Smooth muscle cell (in vitro differentiated cells): Measurements from ENCODE around the gene ADO. TPM values are rescaled to one million over a fixed set of nuclear protein-coding genes. Genes with fewer than 3 reads are reported as not detected.

Source experiments
- DNase-seq: peaks from one replicate; lab custom pipeline; 2025; ENCODE audit not compliant: unreplicated experiment; lab: John Stamatoyannopoulos, UW
- H2AFZ ChIP-seq: fragments of 200-600 bp; sonication (generic); 2 replicates; pipeline ENCODE4 v1.6.0; 2016; ENCODE audit warnings: antibody characterized with exemption, low read depth, mild to moderate bottlenecking
- H3F3A ChIP-seq: fragments of 200-600 bp; sonication (generic); 2 replicates; pipeline ENCODE4 v1.6.0; 2017; ENCODE audit warnings: antibody characterized with exemption, low read depth
- H3K27ac ChIP-seq: fragments of 200-600 bp; sonication (generic); 2 replicates; pipeline ENCODE4 v1.5.1; 2016; ENCODE audit warnings: low read depth, mild to moderate bottlenecking
- H3K27me3 ChIP-seq: fragments of 200-600 bp; sonication (generic); 2 replicates; pipeline ENCODE4 v1.6.1; 2016; ENCODE audit warnings: low read depth, mild to moderate bottlenecking
- H3K36me3 ChIP-seq: fragments of 200-600 bp; sonication (generic); 2 replicates; pipeline ENCODE4 v1.5.1; 2016; ENCODE audit warnings: low read depth
- H3K4me1 ChIP-seq: fragments of 200-600 bp; sonication (generic); 2 replicates; pipeline ENCODE4 v1.5.1; 2016; ENCODE audit warnings: low read depth
- H3K4me2 ChIP-seq: fragments of 200-600 bp; sonication (generic); 2 replicates; pipeline ENCODE4 v1.6.0; 2016; ENCODE audit warnings: mild to moderate bottlenecking
- H3K4me3 ChIP-seq: fragments of 200-600 bp; sonication (generic); 2 replicates; pipeline ENCODE4 v1.5.1; 2016; ENCODE audit warnings: mild to moderate bottlenecking
- H3K79me2 ChIP-seq: fragments of 200-600 bp; sonication (generic); 2 replicates; pipeline ENCODE4 v1.6.0; 2016; ENCODE audit warnings: low read depth, mild to moderate bottlenecking
- H3K9ac ChIP-seq: fragments of 200-600 bp; sonication (generic); 2 replicates; pipeline ENCODE4 v1.6.0; 2016; ENCODE audit warnings: low read depth
- H3K9me3 ChIP-seq: fragments of 200-600 bp; sonication (generic); replicated peaks from 2 replicates; pipeline ENCODE4 v1.5.1; 2016; ENCODE audit warnings: low read depth
- H4K20me1 ChIP-seq: fragments of 200-600 bp; sonication (generic); 2 replicates; pipeline ENCODE4 v1.6.0; 2016; ENCODE audit warnings: low read depth
- WGBS: methylation state at CpG from one replicate; pipeline ENCODE4 v1.1.7; 2016; ENCODE audit warnings: low lambda C conversion rate; 5-methylcytosine and 5-hydroxymethylcytosine counted together
- polyA plus RNA-seq: library from polyadenylated mRNA; unstranded; fragments of >200 nt; fragmentation: Nextera tagmentation; extraction: Ambion mirVana; gene quantifications from 2 replicates; pipeline ENCODE4 v1.2.1, GENCODE V29; 2016
- total RNA-seq: library from RNA; depleted of rRNA; stranded (reverse); fragments of >200 nt; gene quantifications from 2 replicates; pipeline ENCODE4 v1.2.3, GENCODE V29; 2014
- TF ChIP-seq, protein P1 (sequence below): fragments of 200-600 bp; sonication (generic); IDR thresholded peaks from 2 replicates; pipeline ENCODE4 v1.5.1; 2017; ENCODE audit warnings: borderline replicate concordance, mild to moderate bottlenecking, antibody characterized with exemption; ENCODE audit not compliant: insufficient read depth, poor library complexity, severe bottlenecking

The ADO gene
- total and polyA plus RNA-seq, 2 experiments from 2014 or later = 11.9 to 32.4 TPM

DNA sequence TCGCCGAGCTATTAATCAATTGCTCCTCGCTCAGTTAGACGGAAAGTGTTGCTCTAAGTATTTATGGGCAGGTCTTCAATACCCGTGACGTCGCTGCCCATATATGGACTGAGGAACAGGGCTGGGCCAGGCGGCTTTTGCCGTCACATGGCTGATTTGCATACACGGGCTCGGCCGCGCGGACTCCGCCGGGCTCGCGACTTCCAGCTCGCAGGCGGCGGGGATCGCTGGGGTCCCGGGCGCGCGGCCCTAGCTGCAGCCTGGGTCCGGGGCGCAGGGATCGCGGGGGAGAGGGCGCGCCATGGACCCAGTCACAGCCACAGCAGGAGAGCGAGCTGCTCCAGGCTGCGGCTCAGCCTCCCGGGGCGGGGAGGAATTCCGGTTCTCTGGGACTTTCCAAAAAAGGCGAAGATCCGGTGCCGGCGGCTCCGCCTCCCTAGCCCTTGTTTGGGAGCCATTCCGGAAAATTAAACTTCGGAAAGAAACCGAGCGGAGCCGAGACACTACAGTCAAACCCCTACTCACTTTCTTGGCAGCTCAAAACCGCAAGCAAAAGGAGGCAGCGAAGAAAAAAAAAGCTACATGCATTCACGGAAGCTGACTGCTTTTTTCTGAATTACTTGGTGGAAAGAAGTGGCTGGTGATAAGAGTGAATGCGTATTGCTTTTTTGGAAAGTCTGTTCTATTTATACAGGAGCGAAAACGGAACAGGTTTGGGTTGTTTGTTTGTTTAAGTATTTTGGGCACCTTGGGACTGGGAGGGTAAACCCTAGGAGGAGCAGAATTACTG lies 12.0 kb downstream of the ADO start, which contains the start of gene EGR2:
TSS of gene EGR2 (minus strand) at position 36 of the 790 bp plus-strand sequence. CDS start 337 bp downstream, outside the sequence.
- Histone ChIP-seq H3K4me1 (peaks cover 6% of the 10 kb centered on the region), H2AFZ (no peak within 1 kb of the TSS), H4K20me1 (peaks cover 46% of the 10 kb centered on the region), H3K4me2 (peak within 1 kb of the TSS; percentile 87), H3K27me3 (peaks cover 7% of the 10 kb centered on the region), H3K4me3 (peak within 1 kb of the TSS; percentile 68), H3K9me3 (no peaks in the 10 kb centered on the region), H3K36me3 (no peaks in the 10 kb centered on the region), H3F3A (peaks cover 15% of the 10 kb centered on the region), H3K9ac (peak within 1 kb of the TSS; percentile 76), H3K27ac (peak within 1 kb of the TSS; percentile 79), H3K79me2 (peaks cover 35% of the 10 kb centered on the region)
- TF ChIP-seq, protein P1, sequence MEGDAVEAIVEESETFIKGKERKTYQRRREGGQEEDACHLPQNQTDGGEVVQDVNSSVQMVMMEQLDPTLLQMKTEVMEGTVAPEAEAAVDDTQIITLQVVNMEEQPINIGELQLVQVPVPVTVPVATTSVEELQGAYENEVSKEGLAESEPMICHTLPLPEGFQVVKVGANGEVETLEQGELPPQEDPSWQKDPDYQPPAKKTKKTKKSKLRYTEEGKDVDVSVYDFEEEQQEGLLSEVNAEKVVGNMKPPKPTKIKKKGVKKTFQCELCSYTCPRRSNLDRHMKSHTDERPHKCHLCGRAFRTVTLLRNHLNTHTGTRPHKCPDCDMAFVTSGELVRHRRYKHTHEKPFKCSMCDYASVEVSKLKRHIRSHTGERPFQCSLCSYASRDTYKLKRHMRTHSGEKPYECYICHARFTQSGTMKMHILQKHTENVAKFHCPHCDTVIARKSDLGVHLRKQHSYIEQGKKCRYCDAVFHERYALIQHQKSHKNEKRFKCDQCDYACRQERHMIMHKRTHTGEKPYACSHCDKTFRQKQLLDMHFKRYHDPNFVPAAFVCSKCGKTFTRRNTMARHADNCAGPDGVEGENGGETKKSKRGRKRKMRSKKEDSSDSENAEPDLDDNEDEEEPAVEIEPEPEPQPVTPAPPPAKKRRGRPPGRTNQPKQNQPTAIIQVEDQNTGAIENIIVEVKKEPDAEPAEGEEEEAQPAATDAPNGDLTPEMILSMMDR = no peak
- under 1% methylated on average over 47 of the region's 53 CpGs for WGBS
- peak; percentile 97 for DNase-seq

DNA sequence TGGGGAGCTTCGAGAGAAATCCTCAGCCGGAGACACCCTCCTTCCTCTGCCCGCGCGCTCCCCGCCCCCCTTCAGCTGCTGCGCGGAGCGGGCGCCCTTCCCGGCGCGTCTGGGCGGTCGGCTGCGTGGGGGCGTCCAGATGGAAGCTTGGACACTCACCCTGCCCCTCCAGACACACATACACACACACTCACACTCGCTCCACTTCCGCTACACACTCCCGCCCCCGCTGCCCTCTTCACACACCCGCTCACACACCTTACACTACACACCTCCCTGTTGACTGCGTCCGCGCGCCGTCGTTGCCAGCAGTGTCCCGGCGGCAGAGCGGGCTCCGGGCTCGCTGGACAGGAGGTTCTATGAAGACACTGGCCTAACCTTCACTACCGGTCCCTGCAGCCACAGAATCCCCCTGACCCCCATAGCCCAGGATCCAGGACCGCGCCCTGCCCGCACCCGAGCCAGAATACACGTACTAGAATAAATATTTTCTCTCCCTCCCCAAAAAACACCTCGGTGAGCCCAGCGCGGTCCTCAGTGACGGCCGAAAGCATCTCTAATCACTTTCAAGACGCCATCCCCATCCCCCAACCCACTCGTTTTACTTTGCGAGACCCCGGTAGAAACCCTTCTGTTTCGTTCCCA lies 12.7 kb downstream of the ADO start:
- H3K79me2 ChIP-seq = peaks cover 35% of the 10 kb centered on the region
- WGBS = 2% methylated on average over 42 of the region's 49 CpGs
- H3F3A ChIP-seq = peaks cover 15% of the 10 kb centered on the region
- peaks cover 39% of the 10 kb centered on the region for H4K20me1 ChIP-seq
- H3K27ac ChIP-seq = peak overlapping the region; percentile 79
- TF ChIP-seq, protein P1 = no peak
- peak overlapping the region; percentile 68 for H3K4me3 ChIP-seq
- H3K27me3 ChIP-seq = peaks cover 9% of the 10 kb centered on the region
- peak overlapping the region; percentile 75 for H3K9ac ChIP-seq
- H3K4me2 ChIP-seq = peak overlapping the region; percentile 87
- no peaks in the 10 kb centered on the region for H3K9me3 ChIP-seq
- no peak overlapping the region for H2AFZ ChIP-seq
- no peak for DNase-seq
- peaks cover 6% of the 10 kb centered on the region for H3K4me1 ChIP-seq
- no peaks in the 10 kb centered on the region for H3K36me3 ChIP-seq

DNA sequence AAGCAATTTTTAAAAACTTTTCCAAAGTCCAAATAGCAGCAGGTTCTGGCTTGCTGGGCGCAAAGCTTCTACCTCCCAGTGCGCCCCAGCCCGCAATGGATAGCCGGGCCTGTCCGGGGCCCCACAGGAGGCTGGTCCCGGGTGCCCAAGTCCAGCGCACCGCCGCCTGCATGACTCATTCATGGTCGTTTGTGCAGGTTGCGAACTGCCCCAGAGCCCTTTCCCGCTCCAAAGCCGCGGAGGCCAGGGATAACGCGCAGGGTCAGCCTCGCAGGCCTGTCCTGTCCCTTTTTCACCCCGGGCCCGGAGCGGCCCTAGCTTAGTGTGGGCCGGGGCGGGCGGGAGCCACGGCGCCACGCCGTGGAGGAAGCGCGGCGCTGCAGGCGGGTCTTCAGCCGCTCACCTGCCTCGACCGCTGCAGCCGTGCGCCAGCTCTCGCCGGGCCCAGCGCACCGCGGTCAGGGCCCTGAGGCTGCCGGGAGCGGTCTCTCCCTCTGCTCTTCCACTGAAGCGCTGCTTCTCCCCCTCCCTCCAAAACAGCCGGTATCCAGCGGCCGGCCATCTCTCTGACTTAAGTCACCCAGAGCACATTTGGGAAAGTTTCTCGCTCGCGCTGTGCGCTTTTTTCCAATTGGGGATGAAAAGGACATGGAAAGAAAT lies 13.4 kb downstream of the ADO start:
- peaks cover 11% of the 10 kb centered on the region for H3K27me3 ChIP-seq
- no peak overlapping the region for H2AFZ ChIP-seq
- peak; percentile 37 for DNase-seq
- peak overlapping the region; percentile 75 for H3K9ac ChIP-seq
- peak overlapping the region; percentile 79 for H3K27ac ChIP-seq
- TF ChIP-seq, protein P1 = peak; percentile 71
- H3K4me3 ChIP-seq = peak overlapping the region; percentile 68
- 3% methylated on average over 36 of the region's 51 CpGs for whole genome bisulfite sequencing
- peaks cover 32% of the 10 kb centered on the region for H4K20me1 ChIP-seq
- H3K79me2 ChIP-seq = peaks cover 33% of the 10 kb centered on the region
- H3K36me3 ChIP-seq = no peaks in the 10 kb centered on the region
- peak overlapping the region; percentile 87 for H3K4me2 ChIP-seq
- H3K9me3 ChIP-seq = no peaks in the 10 kb centered on the region
- peaks cover 15% of the 10 kb centered on the region for H3F3A ChIP-seq
- H3K4me1 ChIP-seq = peaks cover 6% of the 10 kb centered on the region
